ENCODE measurements around the gene CD84. TPM values are rescaled to one million over a fixed set of nuclear protein-coding genes. Genes with fewer than 3 reads are reported as not detected.
"Not testable (repeated sequence)": the region's sequence is repeated elsewhere in the genome, so short reads cannot be mapped to it uniquely, and the experiment has no call there.

The CD84 gene
- total and polyA plus RNA-seq, 4 donors = 1.9 to 18.8 (median 10.7) TPM

DNA sequence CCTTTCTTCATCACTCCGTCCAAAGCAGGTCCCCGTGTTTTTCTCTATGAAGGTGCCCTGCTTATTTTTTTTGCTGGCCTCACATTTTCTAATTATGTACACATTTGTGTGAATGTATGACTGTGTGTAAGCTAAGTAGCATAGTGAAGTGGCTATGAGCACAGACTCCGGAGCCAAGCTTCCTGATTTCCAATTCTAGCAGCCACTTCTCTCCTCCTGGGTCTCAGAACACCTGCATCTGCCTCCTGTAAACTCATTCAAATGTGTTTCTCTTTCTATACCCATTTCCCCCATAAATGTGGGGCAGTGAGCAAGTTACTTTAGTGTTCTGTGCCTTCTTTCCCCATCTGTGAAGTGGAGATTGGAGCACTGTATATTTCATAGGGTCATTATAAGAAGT is 58.3 kb downstream of the CD84 start:
- Histone ChIP-seq H3K9ac (ENCODE audit: insufficient read depth in 1 of 2, low read length in 2 of 2) (no peak overlapping the region), H3K27me3 (ENCODE audit: control insufficient read depth in 3 of 3, insufficient read depth in 3 of 3, low read length in 2 of 3) (no peaks in the 10 kb centered on the region), H3K9me3 (ENCODE audit: control insufficient read depth in 4 of 4, insufficient read depth in 3 of 4, low read length in 3 of 4) (no peaks in the 10 kb centered on the region), H3K4me1 (ENCODE audit: control insufficient read depth in 5 of 5, insufficient read depth in 5 of 5, low read length in 5 of 5) (no peaks in the 10 kb centered on the region), H3K4me3 (no peak overlapping the region), H3K36me3 (ENCODE audit: control insufficient read depth in 4 of 4, insufficient read depth in 4 of 4, low read length in 4 of 4) (no peaks in the 10 kb centered on the region), H3K27ac (ENCODE audit: low read depth in 1 of 2, low read length in 1 of 2) (no peak overlapping the region)
- TF ChIP-seq, protein P1, sequence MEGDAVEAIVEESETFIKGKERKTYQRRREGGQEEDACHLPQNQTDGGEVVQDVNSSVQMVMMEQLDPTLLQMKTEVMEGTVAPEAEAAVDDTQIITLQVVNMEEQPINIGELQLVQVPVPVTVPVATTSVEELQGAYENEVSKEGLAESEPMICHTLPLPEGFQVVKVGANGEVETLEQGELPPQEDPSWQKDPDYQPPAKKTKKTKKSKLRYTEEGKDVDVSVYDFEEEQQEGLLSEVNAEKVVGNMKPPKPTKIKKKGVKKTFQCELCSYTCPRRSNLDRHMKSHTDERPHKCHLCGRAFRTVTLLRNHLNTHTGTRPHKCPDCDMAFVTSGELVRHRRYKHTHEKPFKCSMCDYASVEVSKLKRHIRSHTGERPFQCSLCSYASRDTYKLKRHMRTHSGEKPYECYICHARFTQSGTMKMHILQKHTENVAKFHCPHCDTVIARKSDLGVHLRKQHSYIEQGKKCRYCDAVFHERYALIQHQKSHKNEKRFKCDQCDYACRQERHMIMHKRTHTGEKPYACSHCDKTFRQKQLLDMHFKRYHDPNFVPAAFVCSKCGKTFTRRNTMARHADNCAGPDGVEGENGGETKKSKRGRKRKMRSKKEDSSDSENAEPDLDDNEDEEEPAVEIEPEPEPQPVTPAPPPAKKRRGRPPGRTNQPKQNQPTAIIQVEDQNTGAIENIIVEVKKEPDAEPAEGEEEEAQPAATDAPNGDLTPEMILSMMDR (IDR thresholded peaks at IDR 0.05; ENCODE audit: control extremely low read depth, extremely low read depth) = no peak
- DNase-seq = no peak
- 16 to 27% methylated on average over 3 of the region's 3 CpGs for WGBS, 2 donors
- no peak for ATAC-seq (ENCODE audit: insufficient read depth, low FRiP score)

DNA sequence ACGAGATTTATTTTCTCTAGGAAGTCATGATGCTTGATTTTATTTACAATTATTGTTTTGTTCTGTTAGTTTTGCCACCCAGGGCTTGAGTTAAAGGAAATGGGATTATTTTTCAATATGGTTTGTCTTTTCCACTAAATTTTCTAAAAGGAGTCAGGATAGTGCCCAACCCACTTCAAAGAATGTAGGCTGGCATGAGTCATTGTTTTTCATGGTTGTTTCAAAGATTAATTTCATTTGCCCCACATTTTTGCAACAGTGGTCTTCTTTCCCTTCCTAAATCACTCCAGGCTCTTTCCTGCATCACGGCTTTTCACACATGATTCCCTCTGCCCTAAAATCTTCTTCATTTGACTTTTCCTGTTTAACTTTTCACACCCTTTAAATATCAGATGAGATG is 58.7 kb downstream of the CD84 start:
- no peaks in the 10 kb centered on the region for H3K9me3 ChIP-seq (ENCODE audit: control insufficient read depth in 4 of 4, insufficient read depth in 3 of 4, low read length in 3 of 4)
- ATAC-seq (ENCODE audit: insufficient read depth, low FRiP score) (no peak), DNase-seq (no peak)
- 21 to 24% methylated on average over 2 of the region's 2 CpGs for WGBS, 2 donors
- no peak overlapping the region for H3K4me3 ChIP-seq
- no peak overlapping the region for H3K9ac ChIP-seq (ENCODE audit: insufficient read depth in 1 of 2, low read length in 2 of 2)
- no peaks in the 10 kb centered on the region for H3K27me3 ChIP-seq (ENCODE audit: control insufficient read depth in 3 of 3, insufficient read depth in 3 of 3, low read length in 2 of 3)
- no peaks in the 10 kb centered on the region for H3K36me3 ChIP-seq (ENCODE audit: control insufficient read depth in 4 of 4, insufficient read depth in 4 of 4, low read length in 4 of 4)
- H3K27ac ChIP-seq (ENCODE audit: low read depth in 1 of 2, low read length in 1 of 2) = no peak overlapping the region
- no peaks in the 10 kb centered on the region for H3K4me1 ChIP-seq (ENCODE audit: control insufficient read depth in 5 of 5, insufficient read depth in 5 of 5, low read length in 5 of 5)
- TF ChIP-seq, protein P1 (IDR thresholded peaks at IDR 0.05; ENCODE audit: control extremely low read depth, extremely low read depth) = no peak

GRCh38 chr1:160519642-160520435 is 59.5 kb downstream of the CD84 start:
- no peaks in the 10 kb centered on the region for H3K36me3 ChIP-seq (ENCODE audit: control insufficient read depth in 4 of 4, insufficient read depth in 4 of 4, low read length in 4 of 4)
- TF ChIP-seq, protein P1 (IDR thresholded peaks at IDR 0.05; ENCODE audit: control extremely low read depth, extremely low read depth) = no peak
- peak overlapping the region in 1 of 2 donors; percentile 40 for H3K27ac ChIP-seq (ENCODE audit: low read depth in 1 of 2, low read length in 1 of 2)
- ATAC-seq (ENCODE audit: insufficient read depth, low FRiP score) (peak; percentile 11), DNase-seq (no peak)
- no peaks in the 10 kb centered on the region for H3K4me1 ChIP-seq (ENCODE audit: control insufficient read depth in 5 of 5, insufficient read depth in 5 of 5, low read length in 5 of 5)
- H3K9me3 ChIP-seq (ENCODE audit: control insufficient read depth in 4 of 4, insufficient read depth in 3 of 4, low read length in 3 of 4) = no peaks in the 10 kb centered on the region
- WGBS, 2 donors = 23 to 28% methylated on average over 5 of the region's 5 CpGs
- no peak overlapping the region for H3K4me3 ChIP-seq
- no peaks in the 10 kb centered on the region for H3K27me3 ChIP-seq (ENCODE audit: control insufficient read depth in 3 of 3, insufficient read depth in 3 of 3, low read length in 2 of 3)
- H3K9ac ChIP-seq (ENCODE audit: insufficient read depth in 1 of 2, low read length in 2 of 2) = no peak overlapping the region

GRCh38 chr1:160517519-160517918 is 61.8 kb downstream of the CD84 start:
- not testable (repeated sequence) for H3K27ac ChIP-seq (ENCODE audit: low read depth in 1 of 2, low read length in 1 of 2); ATAC-seq (ENCODE audit: insufficient read depth, low FRiP score); H3K9me3 ChIP-seq (ENCODE audit: control insufficient read depth in 4 of 4, insufficient read depth in 3 of 4, low read length in 3 of 4); H3K27me3 ChIP-seq (ENCODE audit: control insufficient read depth in 3 of 3, insufficient read depth in 3 of 3, low read length in 2 of 3); H3K4me1 ChIP-seq (ENCODE audit: control insufficient read depth in 5 of 5, insufficient read depth in 5 of 5, low read length in 5 of 5); DNase-seq; H3K36me3 ChIP-seq (ENCODE audit: control insufficient read depth in 4 of 4, insufficient read depth in 4 of 4, low read length in 4 of 4); H3K4me3 ChIP-seq; H3K9ac ChIP-seq (ENCODE audit: insufficient read depth in 1 of 2, low read length in 2 of 2)
- WGBS, 2 donors = 47 to 71% methylated on average over 2 of the region's 2 CpGs

DNA sequence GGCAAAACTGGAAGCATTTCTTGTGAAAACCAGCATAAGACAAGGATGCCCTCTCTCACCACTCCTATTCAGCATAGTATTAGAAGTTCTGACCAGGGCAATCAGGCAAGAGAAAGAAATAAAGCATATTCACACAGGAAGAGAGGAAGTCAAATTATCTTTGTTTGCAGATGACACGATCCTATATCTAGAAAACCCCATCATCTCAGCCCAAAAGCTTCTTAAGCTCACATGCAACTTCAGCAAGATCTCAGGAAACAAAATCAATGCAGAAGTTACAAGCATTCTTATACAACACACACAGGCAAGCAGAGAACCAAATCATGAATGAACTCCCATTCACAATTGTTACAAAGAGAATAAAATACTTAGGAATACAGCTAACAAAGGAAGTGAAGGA is 63.4 kb downstream of the CD84 start:
- not testable (repeated sequence) for ATAC-seq (ENCODE audit: insufficient read depth, low FRiP score)
- 54 to 58% methylated on average over 1 of the region's 1 CpG for WGBS, 2 donors

More for the DNA sequence above, 63.4 kb downstream of the CD84 start:
- not testable (repeated sequence) for H3K27me3 ChIP-seq (ENCODE audit: control insufficient read depth in 3 of 3, insufficient read depth in 3 of 3, low read length in 2 of 3); H3K36me3 ChIP-seq (ENCODE audit: control insufficient read depth in 4 of 4, insufficient read depth in 4 of 4, low read length in 4 of 4); DNase-seq; H3K9me3 ChIP-seq (ENCODE audit: control insufficient read depth in 4 of 4, insufficient read depth in 3 of 4, low read length in 3 of 4); H3K4me3 ChIP-seq; H3K27ac ChIP-seq (ENCODE audit: low read depth in 1 of 2, low read length in 1 of 2); H3K9ac ChIP-seq (ENCODE audit: insufficient read depth in 1 of 2, low read length in 2 of 2); H3K4me1 ChIP-seq (ENCODE audit: control insufficient read depth in 5 of 5, insufficient read depth in 5 of 5, low read length in 5 of 5)
